ENCODE results near the gene MAPK8IP2.

DNA sequence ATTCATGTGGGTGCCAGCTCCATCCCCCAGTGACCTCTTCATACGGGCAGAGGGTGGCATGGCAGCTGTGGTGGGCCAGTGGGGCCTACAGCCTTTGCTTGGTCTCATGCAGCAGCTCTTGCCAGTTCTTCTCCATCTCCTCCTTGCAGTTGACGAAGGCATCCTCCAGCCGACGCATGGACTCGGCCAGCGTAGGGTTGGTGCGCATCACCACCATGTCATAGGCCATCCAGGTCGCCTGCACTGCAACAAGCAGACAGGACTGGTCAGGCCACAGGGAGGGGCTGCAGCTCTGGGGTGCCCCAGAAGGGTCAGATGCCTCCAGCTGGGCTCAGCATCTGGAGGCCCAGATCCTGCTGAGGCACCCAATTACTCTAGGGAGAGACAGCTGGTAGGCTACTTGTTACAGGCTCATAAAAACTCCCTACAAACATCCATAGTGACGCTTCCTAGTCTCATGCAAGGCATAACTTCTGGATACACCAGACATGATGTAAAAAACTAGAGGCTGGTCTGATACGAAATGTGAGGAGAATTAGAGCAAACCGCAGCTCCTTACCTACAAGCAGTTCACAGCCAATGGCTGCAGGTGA is 49.3 kb upstream of the MAPK8IP2 start:
- TF ChIP-seq, protein P1, sequence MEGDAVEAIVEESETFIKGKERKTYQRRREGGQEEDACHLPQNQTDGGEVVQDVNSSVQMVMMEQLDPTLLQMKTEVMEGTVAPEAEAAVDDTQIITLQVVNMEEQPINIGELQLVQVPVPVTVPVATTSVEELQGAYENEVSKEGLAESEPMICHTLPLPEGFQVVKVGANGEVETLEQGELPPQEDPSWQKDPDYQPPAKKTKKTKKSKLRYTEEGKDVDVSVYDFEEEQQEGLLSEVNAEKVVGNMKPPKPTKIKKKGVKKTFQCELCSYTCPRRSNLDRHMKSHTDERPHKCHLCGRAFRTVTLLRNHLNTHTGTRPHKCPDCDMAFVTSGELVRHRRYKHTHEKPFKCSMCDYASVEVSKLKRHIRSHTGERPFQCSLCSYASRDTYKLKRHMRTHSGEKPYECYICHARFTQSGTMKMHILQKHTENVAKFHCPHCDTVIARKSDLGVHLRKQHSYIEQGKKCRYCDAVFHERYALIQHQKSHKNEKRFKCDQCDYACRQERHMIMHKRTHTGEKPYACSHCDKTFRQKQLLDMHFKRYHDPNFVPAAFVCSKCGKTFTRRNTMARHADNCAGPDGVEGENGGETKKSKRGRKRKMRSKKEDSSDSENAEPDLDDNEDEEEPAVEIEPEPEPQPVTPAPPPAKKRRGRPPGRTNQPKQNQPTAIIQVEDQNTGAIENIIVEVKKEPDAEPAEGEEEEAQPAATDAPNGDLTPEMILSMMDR (IDR thresholded peaks at IDR 0.05): no peak
- no peak for TF ChIP-seq EP300 (IDR thresholded peaks at IDR 0.05)
